ENCODE measurements around the gene ANXA2R.

Gene ANXA2R

GRCh38 chr5:43019614-43020398 lies 20.3 kb downstream of the ANXA2R start (continued):
- peak; percentile 74 for TF ChIP-seq ZEB2 (tag by site-specific recombination; IDR thresholded peaks at IDR 0.05)
- TF ChIP-seq OVOL3 (tag by site-specific recombination; IDR thresholded peaks at IDR 0.05), result 0 out of 2 replicates have a peak, but pooled peaks have one; percentile 16
- TF ChIP-seq ZBTB26 (tag by site-specific recombination; optimal IDR thresholded peaks at IDR 0.05), result no peak

- Histone ChIP-seq H3K27ac (ENCODE audit: extremely low read depth, low read depth, low read length) (peak overlapping the region; percentile 97; the same call in 1 of the 2 replicates), H3K4me1 (ENCODE audit: control insufficient read depth, insufficient read depth, low read length) (peaks cover 16% of the 10 kb centered on the region), H3K36me3 (ENCODE audit: control insufficient read depth in 2 of 2, insufficient read depth in 1 of 2, low read length in 2 of 2) (no peaks in the 10 kb centered on the region), H3K9me3 (ENCODE audit: control insufficient read depth, insufficient read depth, low read depth, low read length) (no peaks in the 10 kb centered on the region), H3K4me3 (ENCODE audit: low read depth, low read length) (peak overlapping the region; percentile 56)
- ChIA-PET CTCF (interaction anchor here (0.7 to 6.5 kb wide), 13 partner anchors 10 to 402 kb away, joined by 3 to 59 read pairs (median 4); partner anchors contain the start of gene ANXA2R), POLR2A (interaction anchor here (0.7 to 4.3 kb wide), 16 partner anchors 10 to 137 kb away, joined by 3 to 34 read pairs (median 5); partner anchors contain the start of genes ANXA2R and ZNF131)
- TF ChIP-seq ZNF549 (tag by site-specific recombination; IDR thresholded peaks at IDR 0.05) (no peak), ZNF449 (tag by site-specific recombination; IDR thresholded peaks at IDR 0.05) (no peak), ZNF48 (tag by site-specific recombination; IDR thresholded peaks at IDR 0.05) (no peak), ZNF792 (tag by site-specific recombination; IDR thresholded peaks at IDR 0.05) (no peak), GLIS1 (tag by site-specific recombination; IDR thresholded peaks at IDR 0.05) (no peak), REST (tag by site-specific recombination; IDR thresholded peaks at IDR 0.05) (peak; percentile 57; the same call in 1 of the 2 replicates), ZBTB11 (tag by site-specific recombination; conservative IDR thresholded peaks at IDR 0.05; ENCODE audit: low read depth) (0 out of 2 replicates have a peak, but pooled peaks have one; percentile 5), KLF8 (tag by site-specific recombination; IDR thresholded peaks at IDR 0.05) (0 out of 2 replicates have a peak, but pooled peaks have one; percentile 8), ZNF157 (tag by site-specific recombination; IDR thresholded peaks at IDR 0.05) (no peak), MYNN (tag by site-specific recombination; IDR thresholded peaks at IDR 0.05; ENCODE audit: borderline replicate concordance) (peak; percentile 17; the same call in 1 of the 2 replicates), REPIN1 (tag by site-specific recombination; IDR thresholded peaks at IDR 0.05; ENCODE audit: low read depth) (0 out of 2 replicates have a peak, but pooled peaks have one; percentile 15), ZNF184 (tag by site-specific recombination; IDR thresholded peaks at IDR 0.05) (no peak), GLI2 (tag by site-specific recombination; IDR thresholded peaks at IDR 0.05; ENCODE audit: borderline replicate concordance, low read depth) (no peak), GLI4 (tag by site-specific recombination; IDR thresholded peaks at IDR 0.05) (no peak), ZNF623 (tag by site-specific recombination; IDR thresholded peaks at IDR 0.05) (peak; percentile 21; the same call in 1 of the 2 replicates), ZNF114 (tag by site-specific recombination; IDR thresholded peaks at IDR 0.05) (no peak), PRDM1 (tag by site-specific recombination; IDR thresholded peaks at IDR 0.05) (0 out of 2 replicates have a peak, but pooled peaks have one; percentile 11), ZSCAN5A (tag by site-specific recombination; IDR thresholded peaks at IDR 0.05) (no peak), ZNF121 (tag by site-specific recombination; IDR thresholded peaks at IDR 0.05) (no peak), ZBTB17 (tag by site-specific recombination; IDR thresholded peaks at IDR 0.05) (peak; percentile 18; the same call in 1 of the 2 replicates), ZNF670 (tag by site-specific recombination; IDR thresholded peaks at IDR 0.05; ENCODE audit: low read depth) (no peak), ZNF324 (tag by site-specific recombination; IDR thresholded peaks at IDR 0.05) (no peak)
These were observed 20.9 kb downstream of the ANXA2R start for GRCh38 chr5:43019291-43019613.

Data from HEK293 (cell line).